OCI-LY3 (cell line): ENCODE measurements around the gene JPT2.

ENCODE experiments used
- H2AFZ ChIP-seq: fragments of 200-600, 300-600 bp; shearing (Covaris generic); 2 replicates; pipeline ENCODE4 v1.6.0; 2014; ENCODE audit warnings: antibody characterized with exemption, low read depth, low read length
- H3K27ac ChIP-seq: fragments of 200-600, 300-600 bp; sonication (generic); 2 replicates; pipeline ENCODE4 v1.5.1; 2014; ENCODE audit warnings: mild to moderate bottlenecking, low read length, moderate library complexity, mixed read lengths
- H3K27me3 ChIP-seq: fragments of 200-600, 300-600 bp; sonication (generic); 2 replicates; pipeline ENCODE4 v1.6.1; 2014; ENCODE audit warnings: low read depth, low read length, mixed read lengths
- H3K36me3 ChIP-seq: fragments of 200-600, 300-600 bp; sonication (generic); replicated peaks from 2 replicates; pipeline ENCODE3; 2014; ENCODE audit warnings: low read depth, low read length, mixed read lengths
- H3K4me1 ChIP-seq: fragments of 300-600, 200-600 bp; sonication (generic); 2 replicates; pipeline ENCODE4 v1.6.1; 2014; ENCODE audit warnings: low read length, mixed read lengths
- H3K4me2 ChIP-seq: fragments of 200-600, 300-600 bp; sonication (generic); 2 replicates; pipeline ENCODE4 v1.6.1; 2014; ENCODE audit warnings: low read length, mixed read lengths
- H3K4me3 ChIP-seq: fragments of 300-600, 200-600 bp; sonication (generic); 2 replicates; pipeline ENCODE4 v1.5.1; 2014; ENCODE audit warnings: antibody characterized with exemption, mild to moderate bottlenecking, low read length, moderate library complexity
- H3K79me2 ChIP-seq: fragments of 300-600, 200-600 bp; shearing (Covaris generic); 2 replicates; pipeline ENCODE4 v1.6.1; 2014; ENCODE audit warnings: mild to moderate bottlenecking, low read length, mixed read lengths
- H3K9ac ChIP-seq: fragments of 300-600, 200-600 bp; shearing (Covaris generic); 2 replicates; pipeline ENCODE4 v1.6.0; 2014; ENCODE audit warnings: mild to moderate bottlenecking, low read length, moderate library complexity
- H3K9me3 ChIP-seq: fragments of 200-600, 300-600 bp; shearing (Covaris generic); 2 replicates; pipeline ENCODE4 v1.6.1; 2014; ENCODE audit warnings: low read length, mixed read lengths; ENCODE audit not compliant: insufficient read depth
- H4K20me1 ChIP-seq: fragments of 200-600, 300-600 bp; sonication (generic); 2 replicates; pipeline ENCODE4 v1.6.1; 2016; ENCODE audit warnings: low read length, mixed read lengths; ENCODE audit not compliant: insufficient read depth
- CTCF ChIP-seq: fragments of 200-600, 300-600 bp; sonication (generic); IDR thresholded peaks from 2 replicates; pipeline ENCODE4 v1.5.1; 2014; ENCODE audit warnings: antibody characterized with exemption, low read length, low read depth
- EZH2phosphoT487 ChIP-seq: fragments of 200-600 bp; shearing (Covaris generic); IDR thresholded peaks from 2 replicates; pipeline ENCODE4 v1.6.1; 2018; ENCODE audit warnings: antibody characterized with exemption, mixed run types, low read depth

JPT2 gene

GRCh38 chr16:1666316-1666715 lies 11.8 kb upstream of the JPT2 start:
- Histone ChIP-seq H4K20me1 (no peaks in the 10 kb centered on the region), H3K27ac (no peak overlapping the region), H3K36me3 (peaks cover 53% of the 10 kb centered on the region), H3K79me2 (no peaks in the 10 kb centered on the region), H3K4me2 (no peak overlapping the region), H3K9me3 (no peaks in the 10 kb centered on the region), H3K9ac (no peak overlapping the region), H3K27me3 (no peaks in the 10 kb centered on the region), H2AFZ (no peak overlapping the region), H3K4me3 (no peak overlapping the region), H3K4me1 (no peaks in the 10 kb centered on the region)
- TF ChIP-seq CTCF (no peak), EZH2phosphoT487 (no peak)

- Histone ChIP-seq H3K36me3 (peaks cover 57% of the 10 kb centered on the region), H3K4me3 (no peak overlapping the region), H4K20me1 (no peaks in the 10 kb centered on the region), H2AFZ (no peak overlapping the region), H3K9ac (no peak overlapping the region), H3K9me3 (no peaks in the 10 kb centered on the region), H3K4me1 (no peaks in the 10 kb centered on the region), H3K79me2 (no peaks in the 10 kb centered on the region), H3K4me2 (no peak overlapping the region), H3K27me3 (no peaks in the 10 kb centered on the region), H3K27ac (no peak overlapping the region)
- TF ChIP-seq EZH2phosphoT487 (no peak), CTCF (no peak)
These were observed 10.8 kb upstream of the JPT2 start for GRCh38 chr16:1667271-1667670.

GRCh38 chr16:1667916-1668315 lies 10.2 kb upstream of the JPT2 start:
- H3K79me2 ChIP-seq = no peaks in the 10 kb centered on the region
- no peaks in the 10 kb centered on the region for H4K20me1 ChIP-seq
- no peak overlapping the region for H2AFZ ChIP-seq
- no peak for TF ChIP-seq EZH2phosphoT487
- no peak for TF ChIP-seq CTCF
- no peaks in the 10 kb centered on the region for H3K9me3 ChIP-seq
- no peak overlapping the region for H3K4me3 ChIP-seq
- H3K27ac ChIP-seq = no peak overlapping the region
- H3K27me3 ChIP-seq = no peaks in the 10 kb centered on the region
- no peaks in the 10 kb centered on the region for H3K4me1 ChIP-seq
- no peak overlapping the region for H3K9ac ChIP-seq
- no peak overlapping the region for H3K4me2 ChIP-seq
- H3K36me3 ChIP-seq = peaks cover 62% of the 10 kb centered on the region

- Histone ChIP-seq H3K27me3 (no peaks in the 10 kb centered on the region), H2AFZ (no peak overlapping the region), H3K4me3 (no peak overlapping the region), H3K79me2 (no peaks in the 10 kb centered on the region), H3K9me3 (no peaks in the 10 kb centered on the region), H3K27ac (no peak overlapping the region), H3K9ac (no peak overlapping the region), H3K4me2 (no peak overlapping the region), H4K20me1 (no peaks in the 10 kb centered on the region), H3K36me3 (peaks cover 59% of the 10 kb centered on the region), H3K4me1 (no peaks in the 10 kb centered on the region)
- no peak for TF ChIP-seq EZH2phosphoT487
- no peak for TF ChIP-seq CTCF
These were observed 9.3 kb upstream of the JPT2 start for GRCh38 chr16:1668612-1669319.
